Choroid plexus epithelial cell (primary cell): Measurements from ENCODE around the gene CRISPLD2.

ENCODE experiments used
- DNase-seq: peaks from one replicate; pipeline ENCODE4 v3.0.0-alpha.2; 2010; ENCODE audit warnings: low read depth
- H3K4me3 ChIP-seq: 2 replicates; pipeline ENCODE4 v1.5.1; 2011; ENCODE audit warnings: low read depth, mild to moderate bottlenecking, control low read depth, low read length, moderate library complexity
- CTCF ChIP-seq: conservative IDR thresholded peaks from 2 replicates; pipeline ENCODE4 v1.5.1; 2011; ENCODE audit warnings: low read depth, mild to moderate bottlenecking, control low read depth, inconsistent platforms, low read length, moderate library complexity

The CRISPLD2 gene

GRCh38 chr16:84889066-84889465, 69.3 kb downstream of the CRISPLD2 start:
- TF ChIP-seq CTCF, result no peak
- no peak overlapping the region for H3K4me3 ChIP-seq
- DNase-seq, result peak; percentile 68

GRCh38 chr16:84890427-84890826, 70.6 kb downstream of the CRISPLD2 start:
- no peak for TF ChIP-seq CTCF
- DNase-seq, result no peak
- no peak overlapping the region for H3K4me3 ChIP-seq

GRCh38 chr16:84891149-84891795, 71.5 kb downstream of the CRISPLD2 start:
- no peak for TF ChIP-seq CTCF
- H3K4me3 ChIP-seq, result no peak overlapping the region
- DNase-seq, result no peak

GRCh38 chr16:84892097-84892496, 72.3 kb downstream of the CRISPLD2 start:
- no peak for DNase-seq
- TF ChIP-seq CTCF, result no peak
- H3K4me3 ChIP-seq, result no peak overlapping the region

- TF ChIP-seq CTCF, result no peak
- no peak overlapping the region for H3K4me3 ChIP-seq
- DNase-seq, result no peak
Measured at GRCh38 chr16:84893467-84893848, 73.7 kb downstream of the CRISPLD2 start.

DNA sequence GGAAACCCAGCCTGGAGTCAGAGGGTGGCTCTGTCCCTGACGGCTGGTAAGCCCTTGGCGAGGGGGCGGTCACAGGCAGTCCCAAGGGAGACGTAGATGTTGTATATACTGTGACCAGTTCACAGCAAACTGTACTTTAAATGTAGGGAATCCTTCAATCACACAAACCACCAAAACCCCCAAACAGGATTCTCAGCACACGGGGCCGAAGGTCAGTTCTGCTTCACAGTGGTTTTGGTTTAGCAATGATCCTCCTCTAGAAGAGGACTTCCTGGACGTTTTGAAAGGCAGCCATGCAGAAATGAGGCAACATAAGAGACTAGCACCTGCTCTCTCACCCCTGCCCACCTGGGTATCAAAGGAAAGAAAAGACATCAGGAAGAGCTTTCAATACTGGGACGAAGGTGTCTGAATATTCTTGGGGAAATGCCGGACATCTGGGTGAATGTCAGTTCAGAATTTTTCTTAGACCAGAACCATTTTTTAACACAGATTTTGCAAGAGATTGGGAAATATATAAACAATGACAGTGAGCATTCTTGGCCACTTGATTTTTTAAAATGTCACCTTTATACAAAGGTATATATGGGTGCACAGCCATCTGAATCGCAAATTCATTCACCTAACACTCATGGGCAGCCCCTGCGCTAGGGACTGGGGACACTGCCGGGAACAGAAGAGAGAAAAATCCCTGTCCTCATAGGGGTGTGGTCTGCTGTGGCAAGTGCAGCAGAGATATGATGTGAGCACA, 74.2 kb downstream of the CRISPLD2 start:
- no peak overlapping the region for H3K4me3 ChIP-seq
- peak; percentile 88 for DNase-seq
- no peak for TF ChIP-seq CTCF

DNA sequence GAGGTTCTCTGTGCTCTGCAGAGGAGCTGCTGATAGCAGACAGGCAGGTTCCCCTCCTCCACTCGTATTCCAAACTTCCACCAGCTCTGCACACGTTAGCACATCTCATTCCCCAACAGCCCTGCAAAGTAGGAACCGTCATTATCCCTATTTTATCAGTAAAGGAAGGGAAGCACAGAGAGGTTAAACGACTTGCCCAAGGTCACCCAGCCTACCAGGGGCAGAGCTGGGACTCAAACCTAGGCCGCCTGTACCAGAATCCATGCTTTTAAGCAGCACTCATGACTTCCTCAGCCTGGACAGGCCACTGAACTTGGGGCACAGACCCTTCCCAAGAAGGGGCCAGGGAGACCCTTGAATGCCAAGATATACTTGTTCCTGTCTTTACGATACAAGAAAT, 75.2 kb downstream of the CRISPLD2 start:
- DNase-seq, result no peak
- H3K4me3 ChIP-seq, result no peak overlapping the region
- TF ChIP-seq CTCF, result no peak
